NT2/D1 (cell line): ENCODE results near the gene TLE1.

Experiments
- SUZ12 ChIP-seq: IDR thresholded peaks from 2 replicates; pipeline ENCODE4 v1.6.1; 2011; ENCODE audit not compliant: insufficient read length, insufficient read depth; ENCODE audit errors: extremely low read depth
- ZNF274 ChIP-seq: IDR thresholded peaks from 2 replicates; pipeline ENCODE4 v1.6.1; 2011; ENCODE audit warnings: mild to moderate bottlenecking, low read depth, low read length

GRCh38 chr9:81590688-81591087, 98.7 kb downstream of the TLE1 start:
- TF ChIP-seq ZNF274 (no peak), SUZ12 (no peak)
